ENCODE data around the gene GNA12.
"Not testable (repeated sequence)": the region's sequence is repeated elsewhere in the genome, so short reads cannot be mapped to it uniquely, and the experiment has no call there.

The GNA12 gene

DNA sequence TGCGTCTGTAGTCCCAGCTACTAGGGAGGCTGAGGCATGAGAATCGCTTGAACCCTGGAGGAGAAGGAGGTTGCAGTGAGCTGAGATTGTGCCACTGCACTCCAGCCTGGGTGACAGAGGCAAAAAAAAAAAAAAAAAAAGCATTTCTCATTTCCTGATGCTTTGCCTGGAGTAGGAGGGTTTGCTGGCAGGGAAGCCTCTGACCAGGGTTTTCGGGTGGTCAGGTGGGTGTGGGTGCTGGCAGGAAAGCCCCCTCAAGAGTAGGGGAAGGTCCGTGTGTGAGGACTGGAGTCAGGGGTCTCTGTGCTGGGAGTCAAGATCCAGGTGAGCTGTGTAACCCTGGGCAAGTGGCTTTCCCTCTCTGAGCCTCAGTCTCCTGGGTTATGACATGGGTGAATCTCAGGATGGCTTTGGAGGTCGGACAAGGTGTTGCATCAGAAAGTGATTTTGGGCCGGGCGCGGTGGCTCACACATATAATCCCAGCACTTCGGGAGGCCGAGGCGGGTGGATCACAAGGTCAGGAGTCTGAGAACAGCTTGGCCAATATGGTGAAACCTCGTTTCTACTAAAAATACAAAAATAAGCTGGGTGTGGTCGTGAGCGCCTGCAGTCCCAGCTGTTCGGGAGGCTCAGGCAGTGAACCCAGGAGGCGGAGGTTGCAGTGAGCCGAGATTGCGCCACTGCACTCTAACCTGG lies 152.9 kb downstream of the GNA12 start:
- DNase-seq (ENCODE audit: low read depth): no peak

GRCh38 chr7:2689951-2690705 lies 154.0 kb downstream of the GNA12 start:
- DNase-seq (ENCODE audit: low read depth): no peak

GRCh38 chr7:2689343-2689847 lies 154.7 kb downstream of the GNA12 start:
- no peak for DNase-seq (ENCODE audit: low read depth)

GRCh38 chr7:2688409-2689342 lies 155.4 kb downstream of the GNA12 start:
- no peak for DNase-seq (ENCODE audit: low read depth)

DNA sequence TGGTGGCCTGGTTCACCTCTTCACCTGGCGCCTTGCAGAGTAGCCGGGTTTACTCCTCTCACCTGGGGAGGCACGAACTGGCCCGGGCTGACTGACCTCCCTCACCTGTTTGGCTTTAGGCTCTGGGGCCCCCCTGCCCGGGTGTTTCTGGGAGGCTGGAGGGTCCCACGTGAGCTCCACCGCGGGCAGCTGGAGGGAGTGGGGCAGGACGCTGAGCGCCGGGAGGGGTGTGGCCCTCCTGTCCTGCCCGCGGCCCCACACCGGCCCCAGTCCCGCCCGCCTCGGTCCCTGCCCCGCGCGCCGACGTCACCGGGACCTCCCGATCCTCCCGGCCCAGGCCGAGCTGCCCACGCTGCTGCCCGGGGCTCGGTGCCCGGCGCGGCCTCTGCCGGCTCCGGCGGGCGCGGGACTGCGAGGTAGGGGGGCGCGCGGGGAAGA lies 156.2 kb downstream of the GNA12 start, which contains the start of gene AMZ1:
AMZ1 (plus strand) TSS at position 322 of the 438 bp plus-strand sequence. CDS start 12,250 bp downstream, outside the sequence.
- no peak for DNase-seq (ENCODE audit: low read depth)

DNA sequence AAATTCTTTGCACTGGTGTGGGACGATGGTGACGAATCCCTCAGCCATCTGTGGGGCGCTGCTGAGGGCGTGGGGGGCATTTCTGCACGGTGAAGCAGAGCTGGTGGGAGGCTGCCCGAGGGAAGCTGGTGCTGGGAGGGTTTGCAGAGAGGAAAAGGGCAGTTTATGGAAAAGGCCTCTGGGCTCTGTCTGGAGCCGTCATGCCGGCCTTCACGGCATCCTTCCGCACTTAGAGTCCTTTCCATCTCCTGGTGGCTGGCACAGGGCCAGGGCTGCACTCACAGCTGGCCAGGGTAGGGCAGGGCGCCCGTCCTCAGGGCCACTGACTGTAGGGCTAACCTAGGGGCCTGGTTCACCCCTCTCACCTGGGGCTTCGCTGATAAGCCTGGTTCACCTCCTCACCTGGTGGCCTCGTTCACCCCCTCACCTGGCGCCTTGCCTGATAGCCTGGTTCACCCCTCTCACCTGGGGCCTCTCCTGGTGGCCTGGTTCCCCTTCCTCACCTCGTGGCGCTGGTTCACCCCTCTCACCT lies 156.7 kb downstream of the GNA12 start:
- DNase-seq (ENCODE audit: low read depth): no peak

- DNase-seq (ENCODE audit: low read depth): no peak
Observed at GRCh38 chr7:2686101-2686500, 158.0 kb downstream of the GNA12 start.

GRCh38 chr7:2684501-2684900 lies 159.6 kb downstream of the GNA12 start:
- no peak for DNase-seq (ENCODE audit: low read depth)

GRCh38 chr7:2681929-2682799 lies 161.9 kb downstream of the GNA12 start:
- no peak for DNase-seq (ENCODE audit: low read depth)

GRCh38 chr7:2680792-2681490 lies 163.2 kb downstream of the GNA12 start:
- peak; percentile 17 for DNase-seq (ENCODE audit: low read depth)

- DNase-seq (ENCODE audit: low read depth): no peak
Observed at GRCh38 chr7:2680256-2680655, 163.9 kb downstream of the GNA12 start.

- not testable (repeated sequence) for DNase-seq (ENCODE audit: low read depth)
Observed at GRCh38 chr7:2679135-2680127, 164.7 kb downstream of the GNA12 start.

DNA sequence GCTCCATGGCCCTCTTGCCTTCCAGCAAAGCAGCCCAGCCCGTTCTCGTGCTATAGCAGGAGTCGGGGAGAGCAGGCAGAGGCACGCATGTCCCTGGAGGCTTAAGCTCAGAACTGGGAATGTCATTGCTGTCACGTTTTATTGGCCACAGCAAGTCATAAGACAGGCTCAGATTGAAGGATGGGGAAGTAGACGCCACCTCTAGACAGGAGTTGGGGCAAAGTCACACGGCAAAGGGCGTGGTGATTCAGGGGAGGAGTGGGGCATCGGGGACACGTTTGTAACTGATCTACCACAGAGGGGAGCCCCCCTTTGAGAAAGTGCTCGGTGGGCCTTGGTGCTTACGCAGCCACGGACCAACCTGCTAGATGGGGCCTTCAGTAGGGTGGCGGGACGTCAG lies 165.7 kb downstream of the GNA12 start:
- not testable (repeated sequence) for DNase-seq (ENCODE audit: low read depth)
